Renal cortex interstitium (tissue), 15 donors: ENCODE measurements around the gene PCDH17. TPM values are rescaled to one million over a fixed set of nuclear protein-coding genes. Genes with fewer than 3 reads are reported as not detected.

Source experiments
- DNase-seq, 11 donors: peaks; one replicate each; pipeline ENCODE4 v3.0.0-alpha.2; 2013; ENCODE audit warnings: low read depth in 9 of 11, low spot score in 4 of 11; ENCODE audit errors: extremely low read depth in 1 of 11
- long read RNA-seq, 16 experiments: transcript quantifications; one replicate each; lab custom pipeline, GENCODE V29; 2026
- polyA plus RNA-seq, 3 donors: library from polyadenylated mRNA; unstranded; fragments of 120-200 nt; gene quantifications; one replicate each; pipeline ENCODE4 v1.2.1, GENCODE V29; 2013; ENCODE audit not compliant: insufficient read length in 3 of 3

The PCDH17 gene
- 10 to 100 TPM; 15.9 to 20.5 (median 19.8) TPM for polyA plus RNA-seq
- long read RNA-seq, donor 1, full-length matches to known transcripts, result 2 of 10 reads
- long read RNA-seq, donor 1, partial matches to known transcripts, result 8 of 10 reads
- long read RNA-seq, donor 1, other reads (novel, unspliced or antisense), result 0 of 10 reads
- long read RNA-seq, donor 2, full-length matches to known transcripts, result 3 of 3 reads
- long read RNA-seq, donor 2, partial matches to known transcripts, result 0 of 3 reads
- long read RNA-seq, donor 2, other reads (novel, unspliced or antisense), result 0 of 3 reads
- long read RNA-seq, donor 3, full-length matches to known transcripts, result 3 of 3 reads
- long read RNA-seq, donor 3, partial matches to known transcripts, result 0 of 3 reads
- long read RNA-seq, donor 3, other reads (novel, unspliced or antisense), result 0 of 3 reads
- long read RNA-seq, donor 4, full-length matches to known transcripts, result 1 of 1 reads
- long read RNA-seq, donor 4, partial matches to known transcripts, result 0 of 1 reads
- long read RNA-seq, donor 4, other reads (novel, unspliced or antisense), result 0 of 1 reads
- long read RNA-seq, donor 5, result 0 reads
- long read RNA-seq, donor 6, full-length matches to known transcripts, result 2 of 15 reads
- long read RNA-seq, donor 6, partial matches to known transcripts, result 13 of 15 reads
- long read RNA-seq, donor 6, other reads (novel, unspliced or antisense), result 0 of 15 reads
- long read RNA-seq, donor 7, full-length matches to known transcripts, result 2 of 2 reads
- long read RNA-seq, donor 7, partial matches to known transcripts, result 0 of 2 reads
- long read RNA-seq, donor 7, other reads (novel, unspliced or antisense), result 0 of 2 reads
- long read RNA-seq, donor 8, result 0 reads
- long read RNA-seq, donor 9, full-length matches to known transcripts, result 2 of 2 reads
- long read RNA-seq, donor 9, partial matches to known transcripts, result 0 of 2 reads
- long read RNA-seq, donor 9, other reads (novel, unspliced or antisense), result 0 of 2 reads
- long read RNA-seq, donor 10, full-length matches to known transcripts, result 1 of 1 reads
- long read RNA-seq, donor 10, partial matches to known transcripts, result 0 of 1 reads
- long read RNA-seq, donor 10, other reads (novel, unspliced or antisense), result 0 of 1 reads
- long read RNA-seq, donor 11, full-length matches to known transcripts, result 1 of 1 reads
- long read RNA-seq, donor 11, partial matches to known transcripts, result 0 of 1 reads
- long read RNA-seq, donor 11, other reads (novel, unspliced or antisense), result 0 of 1 reads
- long read RNA-seq, donor 12, result 0 reads
- long read RNA-seq, donor 13, result 0 reads
- long read RNA-seq, donor 14, full-length matches to known transcripts, result 4 of 4 reads
- long read RNA-seq, donor 14, partial matches to known transcripts, result 0 of 4 reads
- long read RNA-seq, donor 14, other reads (novel, unspliced or antisense), result 0 of 4 reads
- long read RNA-seq, donor 15, result 0 reads
- long read RNA-seq, donor 16, full-length matches to known transcripts, result 3 of 3 reads
- long read RNA-seq, donor 16, partial matches to known transcripts, result 0 of 3 reads
- long read RNA-seq, donor 16, other reads (novel, unspliced or antisense), result 0 of 3 reads

DNA sequence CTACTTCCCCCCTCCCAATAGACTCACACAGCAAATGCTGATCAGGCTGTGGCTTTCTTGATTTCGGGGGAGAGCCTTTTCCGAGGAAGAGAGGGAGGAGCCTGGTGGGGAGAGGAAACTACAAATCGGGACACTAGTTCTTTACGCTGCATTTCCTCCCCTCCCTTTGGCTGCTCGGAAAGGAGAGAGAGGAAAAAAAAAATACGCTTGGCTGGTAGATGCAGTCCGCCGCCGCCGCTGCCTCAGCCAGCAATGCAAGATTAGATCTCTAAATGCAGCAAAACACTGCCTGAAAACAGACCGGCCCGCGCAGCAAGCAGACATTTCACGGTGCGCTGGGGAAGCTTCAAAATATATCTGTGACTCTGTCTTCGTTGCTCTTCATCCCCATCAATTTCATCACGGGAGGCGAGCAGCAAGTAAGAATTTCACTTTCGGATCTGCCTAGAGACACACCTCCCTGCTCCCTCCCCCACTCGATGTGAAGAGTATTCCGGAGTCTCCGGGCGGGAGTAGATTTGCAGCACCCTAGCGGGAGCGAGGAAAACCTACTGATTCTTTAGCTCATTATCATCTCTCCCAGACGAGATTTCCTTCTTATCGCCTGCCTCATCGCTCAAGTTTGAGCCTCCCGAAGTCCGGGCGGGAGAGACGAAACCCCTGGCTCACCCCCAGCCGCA is at the start of gene PCDH17:
Gene PCDH17, plus strand, starts transcription at position 149 of the 680 bp plus-strand sequence. CDS start 803 bp downstream, outside the sequence.
- peak in 2 of 11 donors; percentile 46 to 56 for DNase-seq

DNA sequence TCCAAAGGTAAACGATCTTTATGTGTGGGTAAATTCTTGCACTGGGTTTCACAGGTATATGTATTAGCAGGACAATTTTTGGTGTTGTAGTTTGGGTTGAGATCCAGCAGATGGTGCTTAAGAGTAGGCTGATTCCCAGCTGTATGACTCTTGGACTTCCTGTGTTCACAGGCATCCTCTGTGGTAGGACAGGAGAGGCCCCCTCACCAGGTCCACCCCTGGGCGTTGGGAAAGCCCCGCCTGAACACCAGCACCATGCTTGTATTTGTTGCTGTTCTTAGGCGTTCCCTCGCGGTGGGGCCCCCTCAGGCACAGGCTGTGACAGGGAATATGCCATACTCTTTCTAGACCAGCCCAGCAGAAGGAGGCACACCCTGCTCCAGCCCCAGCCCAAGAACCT is 49.5 kb upstream of the PCDH17 start:
- no peak for DNase-seq

- DNase-seq, result no peak
Measured at GRCh38 chr13:57583529-57583928, 48.0 kb upstream of the PCDH17 start.

GRCh38 chr13:57588639-57589038 is 42.9 kb upstream of the PCDH17 start:
- no peak for DNase-seq

GRCh38 chr13:57595775-57596174 is 35.8 kb upstream of the PCDH17 start:
- no peak for DNase-seq

GRCh38 chr13:57601536-57601935 is 30.0 kb upstream of the PCDH17 start:
- DNase-seq, result no peak

DNA sequence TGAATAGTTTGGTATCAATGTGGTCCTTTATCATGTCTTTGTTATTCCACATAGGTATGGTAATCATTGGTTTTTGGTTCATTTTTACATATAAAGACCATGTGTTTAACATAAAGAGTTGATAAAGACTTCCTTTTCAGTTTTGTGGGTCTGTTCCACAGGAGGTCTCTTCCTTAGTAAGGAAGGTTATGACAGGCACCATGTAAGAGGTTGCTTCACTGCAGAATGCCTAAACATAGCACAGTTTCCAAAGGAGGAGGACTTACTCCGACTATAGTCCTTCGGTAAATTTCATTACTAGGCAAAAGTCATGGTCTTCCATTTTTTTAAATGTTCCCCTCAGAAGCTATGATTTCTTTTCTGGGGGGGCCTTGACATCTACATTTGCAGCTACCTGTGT is 27.1 kb upstream of the PCDH17 start:
- DNase-seq, result no peak

DNA sequence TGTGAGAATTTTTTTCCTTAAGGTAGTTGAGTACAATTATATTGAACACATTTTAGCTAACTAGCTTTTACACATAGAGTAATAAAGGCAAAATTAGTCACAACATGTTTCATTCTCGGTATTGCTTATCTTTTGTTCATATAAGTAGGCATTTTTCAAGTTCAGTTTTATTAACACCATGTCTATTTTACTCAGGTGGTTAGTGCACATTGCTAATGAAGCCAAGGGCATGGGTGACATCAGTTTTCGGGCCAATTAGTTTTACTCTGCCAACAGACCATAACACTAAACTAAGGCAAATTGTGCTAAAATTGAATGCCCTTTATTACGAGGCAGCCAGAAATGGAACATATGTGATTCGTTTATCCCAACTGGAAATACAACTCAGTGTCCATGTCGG is 19.6 kb upstream of the PCDH17 start:
- no peak for DNase-seq

- no peak for DNase-seq
Measured at GRCh38 chr13:57612568-57612967, 19.0 kb upstream of the PCDH17 start.

GRCh38 chr13:57624565-57625435 is 6.7 kb upstream of the PCDH17 start:
- DNase-seq, result peak in 4 of 11 donors; percentile 62 to 78 (median 69)

DNA sequence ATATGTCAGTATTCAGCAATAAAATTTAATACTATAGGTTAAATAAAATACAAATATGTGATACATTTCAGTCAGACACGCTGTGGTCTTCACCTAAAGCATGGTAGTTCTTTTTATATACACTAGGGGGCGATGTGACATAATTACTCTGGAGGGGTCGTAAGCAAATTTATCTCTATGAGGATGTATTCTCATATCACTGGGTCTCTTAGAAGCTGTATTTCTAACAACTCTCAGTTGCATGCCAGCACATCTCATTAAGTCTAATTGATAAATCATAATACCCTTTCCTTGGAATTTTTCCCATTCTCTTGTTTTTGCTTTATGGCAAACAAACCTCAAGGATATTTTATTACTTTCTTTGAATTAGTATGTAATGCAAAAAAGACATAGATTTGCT is 3.9 kb upstream of the PCDH17 start:
- DNase-seq, result no peak

- DNase-seq, result peak in 1 of 11 donors; percentile 36
Measured at GRCh38 chr13:57629391-57629804, 2.1 kb upstream of the PCDH17 start.

GRCh38 chr13:57629821-57630235 is 1.7 kb upstream of the PCDH17 start:
- DNase-seq, result peak in 10 of 11 donors; percentile 72 to 92 (median 85)

- peak in 1 of 11 donors; percentile 31 for DNase-seq
Measured at GRCh38 chr13:57630661-57631595, 616 bp upstream of the PCDH17 start.

- DNase-seq, result peak in 2 of 11 donors; percentile 18 to 21
Measured at GRCh38 chr13:57632276-57633140, 964 bp downstream of the PCDH17 start.
